Uterus (tissue), 2 donors: ENCODE data around the gene JCHAIN.
A peak's percentile ranks its signal among the peaks of the same experiment; 100 is the strongest.

ENCODE experiments used
- POLR2A ChIP-seq, 2 donors: fragments of 450-650 bp; IDR thresholded peaks; one replicate each; pipeline ENCODE4 v1.6.1; 2016; ENCODE audit warnings: antibody characterized with exemption in 2 of 2, mild to moderate bottlenecking in 1 of 2, moderate library complexity in 1 of 2
- TF ChIP-seq, protein P1 (sequence below), 4 experiments: fragments of 200-600 bp in 2 of 4; fragments of 450-650 bp in 2 of 4; sonication (generic) in 2 of 4; IDR thresholded peaks; one replicate each; pipeline ENCODE4 v1.5.1; 2016 to 2019; ENCODE audit warnings: antibody characterized with exemption in 4 of 4, mild to moderate bottlenecking in 2 of 4, moderate library complexity in 1 of 4

GRCh38 chr4:70705183-70706043, 39.1 kb upstream of the JCHAIN start:
- TF ChIP-seq, protein P1, sequence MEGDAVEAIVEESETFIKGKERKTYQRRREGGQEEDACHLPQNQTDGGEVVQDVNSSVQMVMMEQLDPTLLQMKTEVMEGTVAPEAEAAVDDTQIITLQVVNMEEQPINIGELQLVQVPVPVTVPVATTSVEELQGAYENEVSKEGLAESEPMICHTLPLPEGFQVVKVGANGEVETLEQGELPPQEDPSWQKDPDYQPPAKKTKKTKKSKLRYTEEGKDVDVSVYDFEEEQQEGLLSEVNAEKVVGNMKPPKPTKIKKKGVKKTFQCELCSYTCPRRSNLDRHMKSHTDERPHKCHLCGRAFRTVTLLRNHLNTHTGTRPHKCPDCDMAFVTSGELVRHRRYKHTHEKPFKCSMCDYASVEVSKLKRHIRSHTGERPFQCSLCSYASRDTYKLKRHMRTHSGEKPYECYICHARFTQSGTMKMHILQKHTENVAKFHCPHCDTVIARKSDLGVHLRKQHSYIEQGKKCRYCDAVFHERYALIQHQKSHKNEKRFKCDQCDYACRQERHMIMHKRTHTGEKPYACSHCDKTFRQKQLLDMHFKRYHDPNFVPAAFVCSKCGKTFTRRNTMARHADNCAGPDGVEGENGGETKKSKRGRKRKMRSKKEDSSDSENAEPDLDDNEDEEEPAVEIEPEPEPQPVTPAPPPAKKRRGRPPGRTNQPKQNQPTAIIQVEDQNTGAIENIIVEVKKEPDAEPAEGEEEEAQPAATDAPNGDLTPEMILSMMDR (IDR thresholded peaks at IDR 0.05) = peak in 2 of 4 experiments; percentile 4 to 6
- peak in 1 of 2 donors; percentile 45 for TF ChIP-seq POLR2A (IDR thresholded peaks at IDR 0.05)
